ENCODE results near the gene KCNJ11. TPM values are rescaled to one million over a fixed set of nuclear protein-coding genes. Genes with fewer than 3 reads are reported as not detected.
A peak's percentile ranks its signal among the peaks of the same experiment; 100 is the strongest.

KCNJ11 gene
- total and polyA plus RNA-seq, 2 of the 8 experiments (the other 6 are each of a cell fraction or from before 2014, with no cell fraction given): 3.8 to 6.3 TPM

DNA sequence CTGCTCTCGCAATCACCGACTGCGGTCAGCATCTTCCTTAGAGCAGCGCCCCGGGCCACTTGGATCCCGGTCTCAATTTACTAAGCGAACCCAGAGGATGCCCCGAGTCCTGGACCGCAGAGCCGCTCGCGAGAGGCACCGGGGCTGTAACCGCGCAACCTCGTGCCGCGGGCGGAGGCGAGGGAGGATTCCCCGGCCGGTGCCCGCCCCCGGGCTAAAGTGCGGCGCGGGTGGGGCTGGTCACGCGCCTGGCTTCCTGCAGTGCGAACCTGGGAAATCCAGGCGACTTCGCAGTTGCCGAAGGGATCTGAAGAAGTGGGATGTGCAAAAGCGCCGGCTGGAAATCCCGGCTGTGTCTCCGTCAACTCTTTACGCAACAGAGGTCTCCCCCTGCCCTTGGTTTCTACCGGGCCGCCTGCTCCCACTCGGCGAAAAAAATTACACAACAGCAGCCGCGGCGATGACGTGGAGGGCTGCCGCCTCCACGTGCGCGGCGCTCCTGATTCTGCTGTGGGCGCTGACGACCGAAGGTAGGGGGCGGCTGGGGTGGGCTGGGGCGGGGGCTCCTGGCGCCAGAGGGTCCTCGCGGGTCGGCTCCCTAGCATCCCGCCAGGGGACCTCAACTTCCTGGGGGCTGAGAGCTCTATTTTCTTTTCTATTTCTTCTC lies 36.8 kb downstream of the KCNJ11 start, which contains the start of gene NCR3LG1:
NCR3LG1 (plus strand) TSS at position 291 of the 667 bp plus-strand sequence; CDS start at position 461, 170 bp downstream.
- CTCF ChIA-PET (ENCODE audit: partially characterized antibody): interaction anchor here (0.5 to 0.7 kb wide), 2 partner anchors 153 to 170 kb away, joined by 3 to 5 read pairs; no protein-coding TSS in a partner anchor
- Histone ChIP-seq H3K27me3 (replicated peaks in 1 of 4; ENCODE audit: control insufficient read depth in 3 of 4, extremely low read depth in 1 of 4, insufficient read depth in 3 of 4, low read length in 3 of 4) (peaks cover 29 to 54% (median 44%) of the 10 kb centered on the region in 4 experiments), H3K4me2 (ENCODE audit: insufficient read depth in 1 of 2, low read depth in 2 of 2, low read length in 2 of 2) (peak within 1 kb of the TSS; percentile 83 to 93)
- TF ChIP-seq POLR2A (IDR thresholded peaks at IDR 0.05; ENCODE audit: control extremely low read depth in 1 of 2, low read depth in 2 of 2, low read length in 2 of 2) (peak in 1 of 2 experiments; percentile 14; a peak in 1 of 3 replicates), SP2 (IDR thresholded peaks at IDR 0.05; ENCODE audit: low read length) (no peak), POU5F1 (IDR thresholded peaks at IDR 0.05; ENCODE audit: low read depth, low read length) (no peak), SIRT6 (IDR thresholded peaks at IDR 0.05; ENCODE audit: low read length) (no peak), YY1 (IDR thresholded peaks at IDR 0.05; ENCODE audit: low read depth, low read length) (no peak), NRF1 (IDR thresholded peaks at IDR 0.05; ENCODE audit: low read depth, low read length) (no peak)
- TF ChIP-seq, protein P1, sequence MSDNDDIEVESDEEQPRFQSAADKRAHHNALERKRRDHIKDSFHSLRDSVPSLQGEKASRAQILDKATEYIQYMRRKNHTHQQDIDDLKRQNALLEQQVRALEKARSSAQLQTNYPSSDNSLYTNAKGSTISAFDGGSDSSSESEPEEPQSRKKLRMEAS (IDR thresholded peaks at IDR 0.05): peak; percentile 78
- TF ChIP-seq, protein P2, sequence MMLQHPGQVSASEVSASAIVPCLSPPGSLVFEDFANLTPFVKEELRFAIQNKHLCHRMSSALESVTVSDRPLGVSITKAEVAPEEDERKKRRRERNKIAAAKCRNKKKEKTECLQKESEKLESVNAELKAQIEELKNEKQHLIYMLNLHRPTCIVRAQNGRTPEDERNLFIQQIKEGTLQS (IDR thresholded peaks at IDR 0.05; ENCODE audit: insufficient read depth, low read depth, low read length): no peak
- TF ChIP-seq, protein P3, sequence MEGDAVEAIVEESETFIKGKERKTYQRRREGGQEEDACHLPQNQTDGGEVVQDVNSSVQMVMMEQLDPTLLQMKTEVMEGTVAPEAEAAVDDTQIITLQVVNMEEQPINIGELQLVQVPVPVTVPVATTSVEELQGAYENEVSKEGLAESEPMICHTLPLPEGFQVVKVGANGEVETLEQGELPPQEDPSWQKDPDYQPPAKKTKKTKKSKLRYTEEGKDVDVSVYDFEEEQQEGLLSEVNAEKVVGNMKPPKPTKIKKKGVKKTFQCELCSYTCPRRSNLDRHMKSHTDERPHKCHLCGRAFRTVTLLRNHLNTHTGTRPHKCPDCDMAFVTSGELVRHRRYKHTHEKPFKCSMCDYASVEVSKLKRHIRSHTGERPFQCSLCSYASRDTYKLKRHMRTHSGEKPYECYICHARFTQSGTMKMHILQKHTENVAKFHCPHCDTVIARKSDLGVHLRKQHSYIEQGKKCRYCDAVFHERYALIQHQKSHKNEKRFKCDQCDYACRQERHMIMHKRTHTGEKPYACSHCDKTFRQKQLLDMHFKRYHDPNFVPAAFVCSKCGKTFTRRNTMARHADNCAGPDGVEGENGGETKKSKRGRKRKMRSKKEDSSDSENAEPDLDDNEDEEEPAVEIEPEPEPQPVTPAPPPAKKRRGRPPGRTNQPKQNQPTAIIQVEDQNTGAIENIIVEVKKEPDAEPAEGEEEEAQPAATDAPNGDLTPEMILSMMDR (IDR thresholded peaks at IDR 0.05; ENCODE audit: control extremely low read depth in 1 of 3, insufficient read depth in 1 of 3, low read depth in 1 of 3, low read length in 3 of 3): no peak

More for the DNA sequence above, 36.8 kb downstream of the KCNJ11 start, which contains the start of gene NCR3LG1:
- peaks cover 0 to 2% of the 10 kb centered on the region in 2 experiments for H4K20me1 ChIP-seq (replicated peaks in 1 of 2; ENCODE audit: control insufficient read depth in 1 of 2, insufficient read depth in 2 of 2, low read length in 2 of 2)
- H4K8ac ChIP-seq (ENCODE audit: extremely low read depth, insufficient read depth, low read length): peak within 1 kb of the TSS; percentile 72; the same call in 1 of the 2 replicates
- FAIRE-seq (no peak), DNase-seq (ENCODE audit: low read depth in 1 of 2, low spot score in 2 of 2) (peak in 1 of 2 experiments; percentile 71)
- no peak within 1 kb of the TSS for H4K91ac ChIP-seq (replicated peaks; ENCODE audit: insufficient read length, low read length)
- no peak within 1 kb of the TSS for H2BK20ac ChIP-seq (ENCODE audit: low read length)
- no peak within 1 kb of the TSS for H2BK5ac ChIP-seq (ENCODE audit: low read depth, low read length)
- no peak within 1 kb of the TSS for H3K14ac ChIP-seq (ENCODE audit: insufficient read length)
- H3K9ac ChIP-seq (replicated peaks in 1 of 4; ENCODE audit: extremely low read depth in 1 of 4, low read depth in 3 of 4, low read length in 3 of 4): peak within 1 kb of the TSS in 2 of 4 experiments; percentile 25 to 27; a peak in 2 of 7 replicates
- no peaks in the 10 kb centered on the region for H3K79me1 ChIP-seq (ENCODE audit: low read depth, low read length)
- POLR2A ChIA-PET (ENCODE audit: partially characterized antibody): no interaction called here
- peaks cover 0 to 8% (median 4%) of the 10 kb centered on the region in 4 experiments; a peak in 5 of 7 replicates for H3K4me1 ChIP-seq (replicated peaks in 1 of 4; ENCODE audit: control insufficient read depth in 3 of 4, insufficient read depth in 4 of 4, low read length in 3 of 4)
- no peak within 1 kb of the TSS for H3K23ac ChIP-seq (ENCODE audit: insufficient read length)
- H3K56ac ChIP-seq (replicated peaks; ENCODE audit: insufficient read length, low read depth, low read length): no peak within 1 kb of the TSS
- H2BK15ac ChIP-seq (ENCODE audit: low read length): no peak within 1 kb of the TSS
- peaks cover 15% of the 10 kb centered on the region; the same call in 1 of the 2 replicates for H3K23me2 ChIP-seq (ENCODE audit: low read depth, low read length)
- no peak within 1 kb of the TSS for H2BK120ac ChIP-seq (replicated peaks; ENCODE audit: low read depth, low read length)
- no peaks in the 10 kb centered on the region for H3K36me3 ChIP-seq (ENCODE audit: control insufficient read depth in 2 of 4, insufficient read depth in 4 of 4, low read length in 3 of 4)
- WGBS, 2 experiments (ENCODE audit: extremely low coverage in 1 of 2, insufficient coverage in 1 of 2, insufficient read length in 1 of 2, insufficient replicate concordance in 2 of 2, low coverage in 1 of 2, low lambda C conversion rate in 2 of 2, missing lambda C conversion rate in 1 of 2): 3% methylated on average over 52 of the region's 61 CpGs; no CpG with 5 or more reads in 1 of the 2 experiments
- no peak within 1 kb of the TSS for H3K27ac ChIP-seq (ENCODE audit: low read depth, low read length)
- no peak within 1 kb of the TSS for H2AK5ac ChIP-seq (ENCODE audit: low read depth, low read length)
- no peak within 1 kb of the TSS for H3K4ac ChIP-seq (replicated peaks; ENCODE audit: insufficient read length, low read depth, low read length)
- peak within 1 kb of the TSS; percentile 38 for H3K18ac ChIP-seq (ENCODE audit: extremely low read depth, low read length)
- H3K4me3 ChIP-seq (ENCODE audit: extremely low read depth in 1 of 4, insufficient read depth in 2 of 4, low read depth in 3 of 4, low read length in 4 of 4): peak within 1 kb of the TSS; percentile 32 to 68 (median 43)
- no peaks in the 10 kb centered on the region for H3K79me2 ChIP-seq (ENCODE audit: control insufficient read depth in 1 of 2, insufficient read depth in 2 of 2, low read length in 2 of 2)
- H2AFZ ChIP-seq (ENCODE audit: low read length): no peak within 1 kb of the TSS
- no peak within 1 kb of the TSS for H4K5ac ChIP-seq (ENCODE audit: insufficient read length, low read depth, low read length)
- H2BK12ac ChIP-seq (ENCODE audit: low read depth, low read length): 0 out of 2 replicates have a peak within 1 kb of the TSS, but pooled peaks have one; percentile 27
- H3K9me3 ChIP-seq (ENCODE audit: insufficient read depth in 2 of 2, low read depth in 1 of 2, low read length in 1 of 2): no peaks in the 10 kb centered on the region
